C4-2B (cell line): ENCODE results near the gene BUD23.

Experiments used
- CTCF ChIP-seq: fragments of 450-650 bp; conservative IDR thresholded peaks from 2 replicates; pipeline ENCODE4 v1.5.1; 2017; ENCODE audit warnings: mild to moderate bottlenecking
- ZFX ChIP-seq: fragments of 450-650 bp; IDR thresholded peaks from 2 replicates; pipeline ENCODE4 v1.6.1; 2017

- no peak for TF ChIP-seq CTCF
- no peak for TF ChIP-seq ZFX
Measured at GRCh38 chr7:73730485-73730884, 47.1 kb downstream of the BUD23 start.
